Endothelial cell of umbilical vein (primary cell): ENCODE results near the gene KRT82. TPM values are rescaled to one million over a fixed set of nuclear protein-coding genes. Genes with fewer than 3 reads are reported as not detected.

Experiments
- BruUV-seq: library from RNA; stranded (reverse); fragments of 400-500 nt; replicated peaks from 2 replicates; lab custom pipeline; 2021; lab: Mats Ljungman, UMichigan
- CTCF ChIA-PET: fragments of 300-600, 350-600 bp; sonication (Branson Sonifier 250); formaldehyde crosslinking; loops from one replicate; lab custom pipeline; 2021; ENCODE audit warnings: antibody characterized with exemption, inconsistent platforms; lab: Charles Lee
- POLR2A ChIA-PET: fragments of 300-600, 350-600 bp; sonication (Branson Sonifier 250); formaldehyde crosslinking; loops from one replicate; lab custom pipeline; 2021; ENCODE audit warnings: antibody characterized with exemption, inconsistent platforms; lab: Charles Lee
- DNase-seq: peaks from one replicate; pipeline ENCODE4 v3.0.0-alpha.2; 2011; ENCODE audit warnings: low read depth, low spot score
- FAIRE-seq: peaks from 2 replicates; lab custom pipeline; 2011; peaks lifted over from hg19 to GRCh38; lab: Jason Lieb, UNC
- H2AFZ ChIP-seq: 2 replicates; pipeline ENCODE4 v1.6.0; 2012; ENCODE audit warnings: low read depth, low read length, control low read depth, inconsistent platforms
- H3K27ac ChIP-seq: 2 replicates; pipeline ENCODE4 v1.5.1; 2011; ENCODE audit warnings: low read depth, mild to moderate bottlenecking, control low read depth, low read length, moderate library complexity; ENCODE audit not compliant: insufficient read depth
- H3K27me3 ChIP-seq, 2 experiments: 2 replicates each; pipeline versions ENCODE4 v1.6.0 to v1.6.1; 2011; ENCODE audit warnings: low read length in 2 of 2, mixed read lengths in 1 of 2; ENCODE audit not compliant: control insufficient read depth in 2 of 2, insufficient read depth in 2 of 2
- H3K36me3 ChIP-seq, 2 experiments: 2 replicates in 1 of 2; 3 replicates in 1 of 2; pipeline ENCODE4 v1.5.1; 2011; ENCODE audit warnings: low read length in 2 of 2, mild to moderate bottlenecking in 1 of 2, moderate library complexity in 1 of 2; ENCODE audit not compliant: control insufficient read depth in 2 of 2, insufficient read depth in 2 of 2; ENCODE audit errors: extremely low read depth in 1 of 2
- H3K4me1 ChIP-seq: 3 replicates; pipeline ENCODE4 v1.5.1; 2011; ENCODE audit warnings: mild to moderate bottlenecking, low read length; ENCODE audit not compliant: control insufficient read depth, insufficient read depth; ENCODE audit errors: extremely low read depth
- H3K4me2 ChIP-seq: 2 replicates; pipeline ENCODE4 v1.6.1; 2011; ENCODE audit warnings: low read length, control low read depth, mixed read lengths; ENCODE audit not compliant: insufficient read depth
- H3K4me3 ChIP-seq, 3 experiments: fragments of 200-600 bp in 1 of 3; sonication (generic), shearing (Covaris generic) in 1 of 3; replicated peaks in 1 of 3; 2 replicates each; pipeline ENCODE4 v1.5.1; 2011 to 2016; ENCODE audit warnings: control low read depth in 3 of 3, low read length in 3 of 3, mild to moderate bottlenecking in 2 of 3, inconsistent platforms in 1 of 3, low read depth in 1 of 3, moderate library complexity in 1 of 3; ENCODE audit not compliant: insufficient read depth in 1 of 3
- H3K79me2 ChIP-seq: 2 replicates; pipeline ENCODE4 v1.6.0; 2012; ENCODE audit warnings: low read length, inconsistent platforms; ENCODE audit not compliant: control insufficient read depth, insufficient read depth
- H3K9ac ChIP-seq: replicated peaks from 2 replicates; pipeline ENCODE3; 2011; ENCODE audit warnings: low read length, control low read depth; ENCODE audit not compliant: insufficient read depth; ENCODE audit errors: extremely low read depth
- H3K9me1 ChIP-seq: replicated peaks from 3 replicates; pipeline ENCODE4 v1.6.0; 2011; ENCODE audit warnings: mild to moderate bottlenecking, low read length; ENCODE audit not compliant: control insufficient read depth, insufficient read depth; ENCODE audit errors: extremely low read depth
- H3K9me3 ChIP-seq: replicated peaks from 2 replicates; pipeline ENCODE4 v1.5.1; 2012; ENCODE audit warnings: low read length, inconsistent platforms; ENCODE audit not compliant: control insufficient read depth, insufficient read depth
- H4K20me1 ChIP-seq: replicated peaks from 2 replicates; pipeline ENCODE3; 2011; ENCODE audit warnings: mild to moderate bottlenecking, low read length; ENCODE audit not compliant: control insufficient read depth, insufficient read depth; ENCODE audit errors: extremely low read depth
- EZH2 ChIP-seq: IDR thresholded peaks from 2 replicates; pipeline ENCODE4 v1.6.1; 2012; ENCODE audit warnings: borderline replicate concordance, low read depth, mild to moderate bottlenecking, moderate library complexity, low read length, inconsistent platforms; ENCODE audit not compliant: severe bottlenecking
- FOS ChIP-seq: IDR thresholded peaks from 2 replicates; pipeline ENCODE4 v1.6.1; 2011; ENCODE audit warnings: mild to moderate bottlenecking, low read length, moderate library complexity, borderline replicate concordance; ENCODE audit not compliant: insufficient read depth
- GATA2 ChIP-seq: IDR thresholded peaks from 2 replicates; pipeline ENCODE4 v1.7.0; 2011; ENCODE audit warnings: low read depth, mild to moderate bottlenecking, moderate library complexity, mixed read lengths, low read length; ENCODE audit not compliant: insufficient read length, insufficient read depth
- JUN ChIP-seq: IDR thresholded peaks from 2 replicates; pipeline ENCODE4 v1.6.1; 2011; ENCODE audit warnings: borderline replicate concordance, low read depth; ENCODE audit not compliant: insufficient read length, insufficient read depth
- MYC ChIP-seq: IDR thresholded peaks from one replicate; pipeline ENCODE4 v1.6.1; 2011; ENCODE audit warnings: mild to moderate bottlenecking, low read depth, low read length
- POLR2A ChIP-seq: IDR thresholded peaks from 2 replicates; pipeline ENCODE4 v1.6.1; 2012; ENCODE audit warnings: low read depth, mild to moderate bottlenecking, control low read depth, low read length
- POLR2AphosphoS5 ChIP-seq: IDR thresholded peaks from 2 replicates; pipeline ENCODE4 v1.6.1; 2012; ENCODE audit warnings: low read depth, mild to moderate bottlenecking, control low read depth, low read length, moderate library complexity; ENCODE audit not compliant: insufficient read depth
- dilution Hi-C: fragments of 300-500 bp; cut with MboI; formaldehyde crosslinking; loops from one replicate; pipeline ENCODE4 v1.15.0; 2019; ENCODE audit warnings: low sequenced_read_pairs; ENCODE audit not compliant: extremely low pct_ligation_motif_present
- intact Hi-C: fragments of 100-400 bp; cut with micrococcal nuclease; formaldehyde crosslinking; loops from one replicate; pipeline ENCODE4 v1.10.0; 2022
- polyA plus RNA-seq, 4 experiments: library from polyadenylated mRNA; depleted of rRNA in 3 of 4; stranded (reverse) in 3 of 4; unstranded in 1 of 4; fragments of >200 nt; gene quantifications; 2 replicates each; pipeline versions ENCODE4 v1.2.1 to v1.2.3, GENCODE V29; 2011 to 2012; ENCODE audit warnings: missing spikeins in 1 of 4
- total RNA-seq: library from RNA; stranded (reverse); gene quantifications from 2 replicates; pipeline ENCODE4 v1.2.3, GENCODE V29; 2021
- TF ChIP-seq, protein P1 (sequence below): IDR thresholded peaks from 2 replicates; pipeline ENCODE4 v1.6.1; 2011; ENCODE audit not compliant: insufficient read depth, insufficient read length
- TF ChIP-seq, protein P2 (sequence below), 2 donors: IDR thresholded peaks; 1 replicate in 1 of 2; 2 replicates in 1 of 2; pipeline ENCODE4 v1.5.1; 2011; ENCODE audit warnings: low read length in 2 of 2, mild to moderate bottlenecking in 2 of 2, moderate library complexity in 2 of 2, control low read depth in 1 of 2, inconsistent platforms in 1 of 2, low read depth in 1 of 2; ENCODE audit not compliant: insufficient read depth in 1 of 2; ENCODE audit errors: extremely low read depth in 1 of 2

The KRT82 gene
- total and polyA plus RNA-seq, 2 donors (not counting 3 experiments of a cell fraction or from before 2014, with no cell fraction given) = not detected

DNA sequence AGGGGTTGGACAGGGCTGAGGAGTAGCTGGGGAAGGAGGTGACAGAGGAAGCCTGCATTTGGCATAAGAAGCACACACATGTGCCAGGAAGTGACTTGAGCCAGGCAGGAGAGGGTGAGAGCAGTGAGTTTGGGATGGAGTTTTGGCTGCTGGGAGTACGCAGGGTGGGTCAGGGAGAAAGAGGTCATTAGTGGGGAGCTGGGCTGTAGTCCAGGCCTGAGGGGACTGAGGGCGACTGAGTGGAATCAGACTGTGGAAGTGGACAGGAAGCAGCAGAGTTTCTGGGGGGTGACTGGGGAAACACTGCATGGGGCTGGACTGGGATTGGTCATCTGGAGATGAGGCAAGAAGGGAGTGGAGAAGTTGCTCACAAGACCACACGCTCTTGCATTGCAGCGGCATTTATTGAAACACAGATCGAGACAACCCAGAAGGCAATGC lies 46.5 kb downstream of the KRT82 start:
- Histone ChIP-seq H3K36me3 (no peaks in the 10 kb centered on the region), H3K27ac (no peak overlapping the region), H3K27me3 (peaks cover 0 to 5% of the 10 kb centered on the region in 2 experiments), H3K4me1 (no peaks in the 10 kb centered on the region), H3K4me3 (no peak overlapping the region), H3K79me2 (no peaks in the 10 kb centered on the region), H3K9ac (no peak overlapping the region), H3K9me3 (no peaks in the 10 kb centered on the region), H4K20me1 (no peaks in the 10 kb centered on the region), H2AFZ (no peak overlapping the region), H3K4me2 (no peak overlapping the region), H3K9me1 (no peaks in the 10 kb centered on the region)
- ChIA-PET CTCF (interaction anchor here (1.2 to 2.7 kb wide), 2 partner anchors 12 to 520 kb away, joined by 3 to 12 read pairs; no protein-coding TSS in a partner anchor), POLR2A (no interaction called here)
- intact Hi-C loops (no loop called here), dilution Hi-C loops (no loop called here)
- BruUV-seq = no TSS peak
- FAIRE-seq (no peak), DNase-seq (no peak)
- TF ChIP-seq JUN = no peak
- TF ChIP-seq POLR2AphosphoS5 = no peak
- no peak for TF ChIP-seq EZH2
- TF ChIP-seq, protein P1, sequence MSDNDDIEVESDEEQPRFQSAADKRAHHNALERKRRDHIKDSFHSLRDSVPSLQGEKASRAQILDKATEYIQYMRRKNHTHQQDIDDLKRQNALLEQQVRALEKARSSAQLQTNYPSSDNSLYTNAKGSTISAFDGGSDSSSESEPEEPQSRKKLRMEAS = no peak

DNA sequence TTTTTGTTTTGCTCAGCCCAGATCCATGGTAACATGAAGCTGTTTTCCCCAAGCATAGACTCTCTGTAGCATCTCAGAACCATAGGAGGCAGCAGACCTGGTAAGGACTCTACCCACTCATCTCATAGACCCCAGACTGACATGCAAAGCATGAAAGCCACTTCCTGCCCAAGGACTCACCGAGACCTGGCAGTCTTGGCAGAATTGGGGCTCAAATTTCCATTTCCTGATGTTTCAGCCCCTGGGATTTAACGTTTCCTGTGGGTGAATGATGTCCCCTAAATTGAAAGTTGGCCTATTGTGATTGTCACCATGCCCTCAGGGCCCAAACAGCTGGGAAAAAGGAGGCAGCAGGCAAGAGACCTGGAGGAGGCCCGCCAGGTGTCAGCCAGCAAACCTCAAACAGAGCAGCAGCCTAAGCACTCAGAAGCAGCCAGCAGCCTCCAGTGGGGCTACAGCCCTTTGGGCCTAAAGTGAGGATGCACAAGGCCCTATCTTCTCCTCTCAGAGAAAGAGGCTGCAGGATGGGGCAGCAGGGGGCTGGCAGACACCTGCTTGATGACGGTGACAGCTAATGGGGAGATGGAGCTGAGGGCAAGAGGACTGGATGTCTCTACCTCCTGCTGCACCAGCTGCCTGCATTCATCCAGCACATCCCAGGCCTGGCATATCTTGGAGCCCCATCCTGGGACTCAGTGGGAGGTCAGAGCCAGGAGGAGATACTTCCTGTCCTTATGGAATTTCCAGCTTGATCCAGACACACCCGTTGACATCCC lies 47.4 kb downstream of the KRT82 start:
- FAIRE-seq (no peak), DNase-seq (no peak)
- Histone ChIP-seq H2AFZ (no peak overlapping the region), H3K79me2 (no peaks in the 10 kb centered on the region), H4K20me1 (no peaks in the 10 kb centered on the region), H3K9me1 (no peaks in the 10 kb centered on the region), H3K9me3 (no peaks in the 10 kb centered on the region), H3K4me1 (no peaks in the 10 kb centered on the region), H3K9ac (no peak overlapping the region), H3K4me3 (no peak overlapping the region), H3K27me3 (peaks cover under 1 to 11% of the 10 kb centered on the region in 2 experiments), H3K4me2 (no peak overlapping the region), H3K36me3 (no peaks in the 10 kb centered on the region), H3K27ac (no peak overlapping the region)
- TF ChIP-seq FOS (no peak), POLR2AphosphoS5 (no peak), MYC (no peak), EZH2 (no peak), GATA2 (no peak), JUN (no peak), POLR2A (no peak)
- TF ChIP-seq, protein P1 = no peak
- TF ChIP-seq, protein P2, sequence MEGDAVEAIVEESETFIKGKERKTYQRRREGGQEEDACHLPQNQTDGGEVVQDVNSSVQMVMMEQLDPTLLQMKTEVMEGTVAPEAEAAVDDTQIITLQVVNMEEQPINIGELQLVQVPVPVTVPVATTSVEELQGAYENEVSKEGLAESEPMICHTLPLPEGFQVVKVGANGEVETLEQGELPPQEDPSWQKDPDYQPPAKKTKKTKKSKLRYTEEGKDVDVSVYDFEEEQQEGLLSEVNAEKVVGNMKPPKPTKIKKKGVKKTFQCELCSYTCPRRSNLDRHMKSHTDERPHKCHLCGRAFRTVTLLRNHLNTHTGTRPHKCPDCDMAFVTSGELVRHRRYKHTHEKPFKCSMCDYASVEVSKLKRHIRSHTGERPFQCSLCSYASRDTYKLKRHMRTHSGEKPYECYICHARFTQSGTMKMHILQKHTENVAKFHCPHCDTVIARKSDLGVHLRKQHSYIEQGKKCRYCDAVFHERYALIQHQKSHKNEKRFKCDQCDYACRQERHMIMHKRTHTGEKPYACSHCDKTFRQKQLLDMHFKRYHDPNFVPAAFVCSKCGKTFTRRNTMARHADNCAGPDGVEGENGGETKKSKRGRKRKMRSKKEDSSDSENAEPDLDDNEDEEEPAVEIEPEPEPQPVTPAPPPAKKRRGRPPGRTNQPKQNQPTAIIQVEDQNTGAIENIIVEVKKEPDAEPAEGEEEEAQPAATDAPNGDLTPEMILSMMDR (IDR thresholded peaks at IDR 0.05; ENCODE audit: extremely low read depth in 1 of 2, insufficient read depth in 1 of 2, low read depth in 1 of 2, low read length in 2 of 2) = no peak
- BruUV-seq = no TSS peak
- ChIA-PET POLR2A (no interaction called here), CTCF (interaction anchor here (1.0 to 1.4 kb wide), 3 partner anchors 9 to 521 kb away, joined by 3 to 4 read pairs (median 3); no protein-coding TSS in a partner anchor)
- intact Hi-C loops (no loop called here), dilution Hi-C loops (no loop called here)
